ENCODE measurements around the gene DRICH1. TPM values are rescaled to one million over a fixed set of nuclear protein-coding genes. Genes with fewer than 3 reads are reported as not detected.
"Not testable (repeated sequence)": the region's sequence is repeated elsewhere in the genome, so short reads cannot be mapped to it uniquely, and the experiment has no call there.

Gene DRICH1
- total RNA-seq, 1 experiment from 2014 or later = 0.26 TPM

- TF ChIP-seq ATF3 (CRISPR knock-in tag; conservative IDR thresholded peaks at IDR 0.05) (no peak), NFATC4 (CRISPR knock-in tag; IDR thresholded peaks at IDR 0.05) (no peak)
Observed at GRCh38 chr22:23678133-23678532, 46.0 kb upstream of the DRICH1 start (continued).

- H3K9me3 Mint-ChIP-seq = no peaks in the 10 kb centered on the region
- DNase-seq (ENCODE audit: low spot score) (no peak), ATAC-seq (no peak)
- H3K27me3 Mint-ChIP-seq (ENCODE audit: low read depth) = no peaks in the 10 kb centered on the region
- peak overlapping the region; percentile 68 for H3K27ac Mint-ChIP-seq
- no peak overlapping the region for H3K4me3 Mint-ChIP-seq
- H3K4me1 Mint-ChIP-seq = peaks cover 21% of the 10 kb centered on the region
- ChIA-PET POLR2A (interaction anchor here (0.6 kb wide), 1 partner anchor 144 kb away, joined by 3 read pairs; no protein-coding TSS in a partner anchor), CTCF (interaction anchor here (1.1 kb wide), 1 partner anchor 86 kb away, joined by 4 read pairs; no protein-coding TSS in a partner anchor)
- peaks cover 17% of the 10 kb centered on the region for H3K36me3 Mint-ChIP-seq
- TF ChIP-seq TCF7 (CRISPR knock-in tag; IDR thresholded peaks at IDR 0.05; ENCODE audit: low read depth) (no peak), AFF4 (CRISPR knock-in tag; IDR thresholded peaks at IDR 0.05; ENCODE audit: borderline replicate concordance) (no peak), MXD4 (CRISPR knock-in tag; IDR thresholded peaks at IDR 0.05; ENCODE audit: borderline replicate concordance) (no peak), USF1 (CRISPR knock-in tag; IDR thresholded peaks at IDR 0.05) (no peak), ATF3 (CRISPR knock-in tag; conservative IDR thresholded peaks at IDR 0.05) (no peak), GABPB1 (CRISPR knock-in tag; IDR thresholded peaks at IDR 0.05) (no peak), ARID4B (CRISPR knock-in tag; IDR thresholded peaks at IDR 0.05; ENCODE audit: borderline replicate concordance) (no peak)
Observed at GRCh38 chr22:23677701-23677995, 45.5 kb upstream of the DRICH1 start.

GRCh38 chr22:23676841-23677700, 45.0 kb upstream of the DRICH1 start:
- DNase-seq (ENCODE audit: low spot score); ATAC-seq; CTCF ChIA-PET; H3K27me3 Mint-ChIP-seq (ENCODE audit: low read depth); H3K9me3 Mint-ChIP-seq; H3K4me3 Mint-ChIP-seq: not testable (repeated sequence)
- H3K27ac Mint-ChIP-seq = peak overlapping the region; percentile 68; the same call in 1 of the 2 replicates
- peaks cover 13% of the 10 kb centered on the region for H3K36me3 Mint-ChIP-seq
- H3K4me1 Mint-ChIP-seq = peaks cover 24% of the 10 kb centered on the region
- POLR2A ChIA-PET = interaction anchor here (0.6 kb wide), 1 partner anchor 145 kb away, joined by 3 read pairs; no protein-coding TSS in a partner anchor
